ENCODE data around the gene ANKRD2. TPM values are rescaled to one million over a fixed set of nuclear protein-coding genes. Genes with fewer than 3 reads are reported as not detected.

ANKRD2 gene
- polyA plus RNA-seq, 6 donors from 2014 or later = not detected

- H3K27me3 Mint-ChIP-seq = peaks cover 5 to 12% (median 7%) of the 10 kb centered on the region in 3 donors
- no peaks in the 10 kb centered on the region for H3K4me1 Mint-ChIP-seq
Measured at GRCh38 chr10:97538839-97539238, 33.7 kb upstream of the ANKRD2 start.

GRCh38 chr10:97539523-97540200 is 32.9 kb upstream of the ANKRD2 start:
- Mint-ChIP-seq H3K36me3 (no peaks in the 10 kb centered on the region), H3K27ac (peak overlapping the region in 1 of 6 donors; percentile 72), H3K27me3 (peaks cover 5 to 13% (median 7%) of the 10 kb centered on the region in 3 donors), H3K9me3 (no peaks in the 10 kb centered on the region), H3K4me1 (no peaks in the 10 kb centered on the region), H3K4me3 (no peak overlapping the region)
- ATAC-seq (ENCODE audit: low read depth in 2 of 2) = no peak
- DNase-seq = no peak

More at GRCh38 chr10:97538839-97539238, 33.7 kb upstream of the ANKRD2 start:
- no peak for ATAC-seq (ENCODE audit: low read depth in 2 of 2)
- no peaks in the 10 kb centered on the region for H3K9me3 Mint-ChIP-seq
- H3K4me3 Mint-ChIP-seq = no peak overlapping the region
- H3K36me3 Mint-ChIP-seq = no peaks in the 10 kb centered on the region
- no peak for DNase-seq
- no peak overlapping the region for H3K27ac Mint-ChIP-seq

GRCh38 chr10:97540669-97541500 is 31.7 kb upstream of the ANKRD2 start:
- H3K4me1 Mint-ChIP-seq = no peaks in the 10 kb centered on the region
- no peak for DNase-seq
- no peak overlapping the region for H3K4me3 Mint-ChIP-seq
- H3K27me3 Mint-ChIP-seq = peaks cover 3 to 13% (median 5%) of the 10 kb centered on the region in 3 donors
- ATAC-seq (ENCODE audit: low read depth in 2 of 2) = no peak
- no peaks in the 10 kb centered on the region for H3K36me3 Mint-ChIP-seq
- H3K27ac Mint-ChIP-seq = peak overlapping the region in 1 of 6 donors; percentile 24
- H3K9me3 Mint-ChIP-seq = no peaks in the 10 kb centered on the region

GRCh38 chr10:97542169-97543024 is 30.2 kb upstream of the ANKRD2 start:
- H3K27ac Mint-ChIP-seq = no peak overlapping the region
- DNase-seq = no peak
- peaks cover 3 to 13% (median 10%) of the 10 kb centered on the region in 3 donors for H3K27me3 Mint-ChIP-seq
- no peaks in the 10 kb centered on the region for H3K9me3 Mint-ChIP-seq
- no peaks in the 10 kb centered on the region for H3K4me1 Mint-ChIP-seq
- ATAC-seq (ENCODE audit: low read depth in 2 of 2) = no peak
- no peaks in the 10 kb centered on the region for H3K36me3 Mint-ChIP-seq
- no peak overlapping the region for H3K4me3 Mint-ChIP-seq

- Mint-ChIP-seq H3K4me1 (no peaks in the 10 kb centered on the region), H3K36me3 (no peaks in the 10 kb centered on the region), H3K27ac (peak overlapping the region in 1 of 6 donors; percentile 52), H3K9me3 (no peaks in the 10 kb centered on the region), H3K27me3 (peaks cover 3 to 13% (median 10%) of the 10 kb centered on the region in 3 donors), H3K4me3 (no peak overlapping the region)
- DNase-seq = no peak
- no peak for ATAC-seq (ENCODE audit: low read depth in 2 of 2)
Measured at GRCh38 chr10:97543025-97543546, 29.5 kb upstream of the ANKRD2 start.

GRCh38 chr10:97546456-97547270 is 25.9 kb upstream of the ANKRD2 start:
- H3K4me1 Mint-ChIP-seq = no peaks in the 10 kb centered on the region
- no peaks in the 10 kb centered on the region for H3K9me3 Mint-ChIP-seq
- H3K27ac Mint-ChIP-seq = no peak overlapping the region
- H3K36me3 Mint-ChIP-seq = no peaks in the 10 kb centered on the region
- ATAC-seq (ENCODE audit: low read depth in 2 of 2) (no peak), DNase-seq (no peak)
- H3K4me3 Mint-ChIP-seq = no peak overlapping the region
- peaks cover 3 to 13% (median 10%) of the 10 kb centered on the region in 3 donors for H3K27me3 Mint-ChIP-seq

- Mint-ChIP-seq H3K27ac (no peak overlapping the region), H3K27me3 (peaks cover 3 to 13% (median 10%) of the 10 kb centered on the region in 3 donors), H3K4me1 (no peaks in the 10 kb centered on the region), H3K9me3 (no peaks in the 10 kb centered on the region), H3K4me3 (no peak overlapping the region), H3K36me3 (no peaks in the 10 kb centered on the region)
- no peak for ATAC-seq (ENCODE audit: low read depth in 2 of 2)
- DNase-seq = no peak
Measured at GRCh38 chr10:97547271-97547600, 25.3 kb upstream of the ANKRD2 start.

- Mint-ChIP-seq H3K36me3 (no peaks in the 10 kb centered on the region), H3K4me3 (peak overlapping the region in 1 of 8 donors; percentile 17), H3K27me3 (peaks cover 2 to 10% (median 8%) of the 10 kb centered on the region in 3 donors), H3K27ac (no peak overlapping the region), H3K9me3 (no peaks in the 10 kb centered on the region), H3K4me1 (no peaks in the 10 kb centered on the region)
- no peak for ATAC-seq (ENCODE audit: low read depth in 2 of 2)
- no peak for DNase-seq
Measured at GRCh38 chr10:97547962-97548361, 24.6 kb upstream of the ANKRD2 start.

- Mint-ChIP-seq H3K4me3 (no peak overlapping the region), H3K27me3 (peaks cover 0 to 5% (median under 1%) of the 10 kb centered on the region in 3 donors), H3K4me1 (no peaks in the 10 kb centered on the region), H3K27ac (peak overlapping the region in 2 of 6 donors; percentile 21 to 67), H3K9me3 (no peaks in the 10 kb centered on the region), H3K36me3 (no peaks in the 10 kb centered on the region)
- no peak for DNase-seq
- no peak for ATAC-seq (ENCODE audit: low read depth in 2 of 2)
Measured at GRCh38 chr10:97548828-97549455, 23.6 kb upstream of the ANKRD2 start.

- DNase-seq (no peak), ATAC-seq (ENCODE audit: low read depth in 2 of 2) (no peak)
- no peaks in the 10 kb centered on the region for H3K4me1 Mint-ChIP-seq
- peak overlapping the region in 1 of 6 donors; percentile 38 for H3K27ac Mint-ChIP-seq
- H3K9me3 Mint-ChIP-seq = peaks cover 0 to under 1% (median 0%) of the 10 kb centered on the region in 7 donors
- peaks cover 0 to 5% (median 0%) of the 10 kb centered on the region in 3 donors for H3K27me3 Mint-ChIP-seq
- no peak overlapping the region for H3K4me3 Mint-ChIP-seq
- H3K36me3 Mint-ChIP-seq = no peaks in the 10 kb centered on the region
Measured at GRCh38 chr10:97549587-97550322, 22.8 kb upstream of the ANKRD2 start.

GRCh38 chr10:97550336-97551149 is 22.0 kb upstream of the ANKRD2 start:
- peak overlapping the region in 1 of 6 donors; percentile 8 for H3K27ac Mint-ChIP-seq
- ATAC-seq (ENCODE audit: low read depth in 2 of 2) (no peak), DNase-seq (no peak)
- H3K4me1 Mint-ChIP-seq = no peaks in the 10 kb centered on the region
- H3K27me3 Mint-ChIP-seq = peaks cover 0 to 5% (median 0%) of the 10 kb centered on the region in 3 donors
- H3K4me3 Mint-ChIP-seq = no peak overlapping the region
- peaks cover 0 to 8% (median 4%) of the 10 kb centered on the region in 7 donors for H3K9me3 Mint-ChIP-seq
- H3K36me3 Mint-ChIP-seq = no peaks in the 10 kb centered on the region
